Vagina (tissue), 2 donors: ENCODE measurements around the gene RXRG.

Source experiments
- CTCF ChIP-seq, 3 experiments: fragments of 450-650 bp in 2 of 3; fragments of 200-600 bp in 1 of 3; sonication (generic) in 1 of 3; IDR thresholded peaks; one replicate each; pipeline ENCODE4 v1.5.1; 2017 to 2019; ENCODE audit warnings: antibody characterized with exemption in 3 of 3, mild to moderate bottlenecking in 2 of 3, moderate library complexity in 2 of 3
- POLR2A ChIP-seq, 2 donors: fragments of 450-650 bp; IDR thresholded peaks; one replicate each; pipeline ENCODE4 v1.6.1; 2017; ENCODE audit warnings: antibody characterized with exemption in 2 of 2, mild to moderate bottlenecking in 2 of 2, moderate library complexity in 2 of 2
- POLR2AphosphoS5 ChIP-seq, 2 donors: sonication (generic); formaldehyde crosslinking; IDR thresholded peaks; one replicate each; pipeline ENCODE4 v1.9.0; 2017; ENCODE audit warnings: antibody characterized with exemption in 2 of 2, mild to moderate bottlenecking in 2 of 2, low read depth in 1 of 2; ENCODE audit not compliant: insufficient read depth in 1 of 2

- TF ChIP-seq CTCF (IDR thresholded peaks at IDR 0.05) = no peak
- TF ChIP-seq POLR2A (IDR thresholded peaks at IDR 0.05) = no peak
- no peak for TF ChIP-seq POLR2AphosphoS5 (IDR thresholded peaks at IDR 0.05; ENCODE audit: insufficient read depth in 1 of 2, low read depth in 1 of 2)
Measured at GRCh38 chr1:165473081-165473480, 28.2 kb upstream of the RXRG start.
